Keratinocyte (primary cell): ENCODE results near the gene ATG9A.

Experiments
- CTCF ChIP-seq, 3 experiments: IDR thresholded peaks in 1 of 3; conservative IDR thresholded peaks in 1 of 3; optimal IDR thresholded peaks in 1 of 3; 2 replicates in 2 of 3; 3 replicates in 1 of 3; pipeline versions ENCODE3 to v1.5.1; 2011; ENCODE audit warnings: low read length in 3 of 3, mild to moderate bottlenecking in 3 of 3, moderate library complexity in 2 of 3, control low read depth in 1 of 3, inconsistent platforms in 1 of 3; ENCODE audit not compliant: insufficient read depth in 2 of 3; ENCODE audit errors: extremely low read depth in 1 of 3
- EZH2 ChIP-seq: IDR thresholded peaks from one replicate; pipeline ENCODE4 v1.6.1; 2012; ENCODE audit warnings: inconsistent platforms, mild to moderate bottlenecking, low read length, moderate library complexity

GRCh38 chr2:219205981-219206327 is 23.5 kb downstream of the ATG9A start:
- no peak for TF ChIP-seq CTCF (optimal IDR thresholded peaks at IDR 0.05 in 1 of 3, IDR thresholded peaks at IDR 0.05 in 1 of 3, conservative IDR thresholded peaks at IDR 0.05 in 1 of 3; ENCODE audit: extremely low read depth in 1 of 3, insufficient read depth in 2 of 3, low read length in 3 of 3)
- TF ChIP-seq EZH2: no peak
